MM.1S (cell line): ENCODE measurements around the gene MYCT1.

Experiments
- DNase-seq: peaks from one replicate; pipeline ENCODE4 v3.0.0-alpha.2; 2015
- H2AFZ ChIP-seq: fragments of 300-600 bp; sonication (generic); 2 replicates; pipeline ENCODE4 v1.6.0; 2016; ENCODE audit warnings: antibody characterized with exemption, low read length
- H3F3A ChIP-seq: fragments of 300-600 bp; sonication (generic); 2 replicates; pipeline ENCODE4 v1.6.1; 2016; ENCODE audit warnings: mild to moderate bottlenecking, antibody characterized with exemption, low read length, moderate library complexity, mixed read lengths; ENCODE audit not compliant: insufficient read depth
- H3K27ac ChIP-seq: fragments of 300-600 bp; sonication (generic); 2 replicates; pipeline ENCODE4 v1.5.1; 2016; ENCODE audit warnings: mild to moderate bottlenecking, low read length
- H3K27me3 ChIP-seq: fragments of 300-600 bp; sonication (generic); replicated peaks from 2 replicates; pipeline ENCODE4 v1.6.0; 2016; ENCODE audit warnings: low read length; ENCODE audit not compliant: insufficient read depth
- H3K36me3 ChIP-seq: fragments of 300-600 bp; sonication (generic); replicated peaks from 2 replicates; pipeline ENCODE4 v1.6.1; 2016; ENCODE audit warnings: mild to moderate bottlenecking, low read length, mixed read lengths; ENCODE audit not compliant: insufficient read depth
- H3K4me1 ChIP-seq: fragments of 300-600 bp; sonication (generic); 2 replicates; pipeline ENCODE4 v1.6.1; 2016; ENCODE audit warnings: low read length, mixed read lengths
- H3K4me2 ChIP-seq: fragments of 300-600 bp; sonication (generic); 2 replicates; pipeline ENCODE4 v1.6.0; 2016; ENCODE audit warnings: low read depth, low read length
- H3K4me3 ChIP-seq: fragments of 300-600 bp; sonication (generic); 2 replicates; pipeline ENCODE4 v1.5.1; 2016; ENCODE audit warnings: low read length, mixed read lengths
- H3K79me2 ChIP-seq: fragments of 300-600 bp; sonication (generic); 2 replicates; pipeline ENCODE4 v1.6.1; 2016; ENCODE audit warnings: mixed run types, low read length, mixed read lengths
- H3K9ac ChIP-seq: fragments of 300-600 bp; sonication (generic); 2 replicates; pipeline ENCODE4 v1.6.1; 2016; ENCODE audit warnings: low read length, mixed read lengths
- H3K9me2 ChIP-seq: fragments of 300-600 bp; sonication (generic); replicated peaks from 2 replicates; pipeline ENCODE4 v1.6.1; 2016; ENCODE audit warnings: mild to moderate bottlenecking, low read length, mixed read lengths; ENCODE audit not compliant: insufficient read depth
- H3K9me3 ChIP-seq: fragments of 300-600 bp; sonication (generic); replicated peaks from 2 replicates; pipeline ENCODE4 v1.6.1; 2016; ENCODE audit warnings: mild to moderate bottlenecking, low read length, mixed read lengths; ENCODE audit not compliant: insufficient read depth
- H4K20me1 ChIP-seq: fragments of 300-600 bp; sonication (generic); 2 replicates; pipeline ENCODE4 v1.6.1; 2016; ENCODE audit warnings: mild to moderate bottlenecking, low read length, moderate library complexity, mixed read lengths; ENCODE audit not compliant: insufficient read depth
- CTCF ChIP-seq: fragments of 300-600 bp; sonication (generic); IDR thresholded peaks from 2 replicates; pipeline ENCODE4 v1.5.1; 2016; ENCODE audit warnings: antibody characterized with exemption, low read length, mixed read lengths
- EZH2 ChIP-seq: fragments of 300-600 bp; sonication (generic); optimal IDR thresholded peaks from 2 replicates; pipeline ENCODE3; 2017; ENCODE audit warnings: low read depth, mild to moderate bottlenecking, antibody characterized with exemption, low read length, mixed read lengths
- EZH2phosphoT487 ChIP-seq: fragments of 300-600 bp; sonication (generic); IDR thresholded peaks from 2 replicates; pipeline ENCODE4 v1.6.1; 2018; ENCODE audit warnings: antibody characterized with exemption, low read length

The MYCT1 gene

GRCh38 chr6:152727507-152727906 lies 29.8 kb downstream of the MYCT1 start:
- Histone ChIP-seq H3K9ac (no peak overlapping the region), H3K9me2 (no peaks in the 10 kb centered on the region)
- TF ChIP-seq EZH2, result no peak

GRCh38 chr6:152734630-152735029 lies 36.9 kb downstream of the MYCT1 start:
- H3K4me3 ChIP-seq, result no peak overlapping the region
- no peak overlapping the region for H3K4me2 ChIP-seq
- H3K9ac ChIP-seq, result no peak overlapping the region
- DNase-seq, result no peak
- H3K36me3 ChIP-seq, result no peaks in the 10 kb centered on the region
- H3K27ac ChIP-seq, result no peak overlapping the region
- H2AFZ ChIP-seq, result no peak overlapping the region
- H3K79me2 ChIP-seq, result no peaks in the 10 kb centered on the region
- H3F3A ChIP-seq, result no peaks in the 10 kb centered on the region
- no peaks in the 10 kb centered on the region for H3K9me2 ChIP-seq
- H3K9me3 ChIP-seq, result no peaks in the 10 kb centered on the region
- no peak for TF ChIP-seq EZH2
- no peak for TF ChIP-seq CTCF
- TF ChIP-seq EZH2phosphoT487, result no peak
- H4K20me1 ChIP-seq, result no peaks in the 10 kb centered on the region
- no peaks in the 10 kb centered on the region for H3K27me3 ChIP-seq
- no peaks in the 10 kb centered on the region for H3K4me1 ChIP-seq

More at GRCh38 chr6:152727507-152727906, 29.8 kb downstream of the MYCT1 start:
- Histone ChIP-seq H3K79me2 (no peaks in the 10 kb centered on the region), H4K20me1 (no peaks in the 10 kb centered on the region), H3K27me3 (no peaks in the 10 kb centered on the region), H3K4me3 (no peak overlapping the region), H3K4me2 (no peak overlapping the region), H3K36me3 (no peaks in the 10 kb centered on the region), H3F3A (no peaks in the 10 kb centered on the region), H2AFZ (no peak overlapping the region), H3K9me3 (no peaks in the 10 kb centered on the region), H3K27ac (no peak overlapping the region), H3K4me1 (no peaks in the 10 kb centered on the region)
- DNase-seq, result no peak

GRCh38 chr6:152736687-152737273 lies 39.1 kb downstream of the MYCT1 start:
- H3K9me3 ChIP-seq, result no peaks in the 10 kb centered on the region
- no peaks in the 10 kb centered on the region for H3F3A ChIP-seq
- no peak overlapping the region for H3K4me2 ChIP-seq
- H3K4me1 ChIP-seq, result no peaks in the 10 kb centered on the region
- no peak overlapping the region for H2AFZ ChIP-seq
- no peaks in the 10 kb centered on the region for H4K20me1 ChIP-seq
- H3K79me2 ChIP-seq, result no peaks in the 10 kb centered on the region
- H3K27ac ChIP-seq, result no peak overlapping the region
- TF ChIP-seq EZH2phosphoT487 (no peak), CTCF (no peak), EZH2 (no peak)
- H3K36me3 ChIP-seq, result no peaks in the 10 kb centered on the region
- H3K9ac ChIP-seq, result no peak overlapping the region
- H3K27me3 ChIP-seq, result no peaks in the 10 kb centered on the region
- no peaks in the 10 kb centered on the region for H3K9me2 ChIP-seq
- DNase-seq, result no peak
- H3K4me3 ChIP-seq, result no peak overlapping the region

GRCh38 chr6:152745509-152746171 lies 47.9 kb downstream of the MYCT1 start:
- H3K4me2 ChIP-seq, result no peak overlapping the region
- TF ChIP-seq CTCF, result no peak
- TF ChIP-seq EZH2phosphoT487, result no peak
- no peak for TF ChIP-seq EZH2
- no peaks in the 10 kb centered on the region for H4K20me1 ChIP-seq

More at GRCh38 chr6:152745509-152746171, 47.9 kb downstream of the MYCT1 start:
- Histone ChIP-seq H3K9me3 (no peaks in the 10 kb centered on the region), H3K9me2 (no peaks in the 10 kb centered on the region), H3F3A (no peaks in the 10 kb centered on the region), H3K4me3 (no peak overlapping the region), H3K36me3 (no peaks in the 10 kb centered on the region), H3K79me2 (no peaks in the 10 kb centered on the region), H3K9ac (no peak overlapping the region), H3K27ac (no peak overlapping the region), H2AFZ (no peak overlapping the region), H3K4me1 (no peaks in the 10 kb centered on the region), H3K27me3 (no peaks in the 10 kb centered on the region)
- no peak for DNase-seq
